GM20000 (cell line): Measurements from ENCODE around the gene CUTC.

Experiments
- DNase-seq: peaks from one replicate; pipeline ENCODE4 v3.0.0; 2012; ENCODE audit warnings: low spot score
- TF ChIP-seq, protein P1 (sequence below): IDR thresholded peaks from 2 replicates; pipeline ENCODE4 v1.5.1; 2012; ENCODE audit warnings: mild to moderate bottlenecking, control low read depth; ENCODE audit errors: extremely low read depth, missing control alignments

CUTC gene

DNA sequence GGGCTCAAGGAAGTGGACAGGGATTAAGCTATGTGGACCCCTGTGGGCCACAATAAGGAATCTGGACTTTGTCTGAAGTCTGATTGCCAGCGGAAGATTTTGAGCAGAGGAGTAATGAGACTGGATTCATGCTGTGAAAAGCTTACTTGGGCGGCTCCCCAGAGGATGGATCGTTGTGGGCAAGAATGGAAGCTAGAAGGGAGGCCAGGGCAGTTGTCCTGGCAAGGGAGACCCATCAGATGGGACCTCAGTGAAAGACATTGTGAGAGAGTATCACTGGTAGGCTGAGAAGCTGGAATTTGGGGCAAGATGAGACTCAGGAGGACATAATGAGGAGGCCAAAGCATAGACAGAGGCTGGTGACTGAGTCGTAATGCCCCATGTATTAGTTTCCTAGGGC lies 66.0 kb downstream of the CUTC start:
- TF ChIP-seq, protein P1, sequence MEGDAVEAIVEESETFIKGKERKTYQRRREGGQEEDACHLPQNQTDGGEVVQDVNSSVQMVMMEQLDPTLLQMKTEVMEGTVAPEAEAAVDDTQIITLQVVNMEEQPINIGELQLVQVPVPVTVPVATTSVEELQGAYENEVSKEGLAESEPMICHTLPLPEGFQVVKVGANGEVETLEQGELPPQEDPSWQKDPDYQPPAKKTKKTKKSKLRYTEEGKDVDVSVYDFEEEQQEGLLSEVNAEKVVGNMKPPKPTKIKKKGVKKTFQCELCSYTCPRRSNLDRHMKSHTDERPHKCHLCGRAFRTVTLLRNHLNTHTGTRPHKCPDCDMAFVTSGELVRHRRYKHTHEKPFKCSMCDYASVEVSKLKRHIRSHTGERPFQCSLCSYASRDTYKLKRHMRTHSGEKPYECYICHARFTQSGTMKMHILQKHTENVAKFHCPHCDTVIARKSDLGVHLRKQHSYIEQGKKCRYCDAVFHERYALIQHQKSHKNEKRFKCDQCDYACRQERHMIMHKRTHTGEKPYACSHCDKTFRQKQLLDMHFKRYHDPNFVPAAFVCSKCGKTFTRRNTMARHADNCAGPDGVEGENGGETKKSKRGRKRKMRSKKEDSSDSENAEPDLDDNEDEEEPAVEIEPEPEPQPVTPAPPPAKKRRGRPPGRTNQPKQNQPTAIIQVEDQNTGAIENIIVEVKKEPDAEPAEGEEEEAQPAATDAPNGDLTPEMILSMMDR = no peak
- DNase-seq = no peak

DNA sequence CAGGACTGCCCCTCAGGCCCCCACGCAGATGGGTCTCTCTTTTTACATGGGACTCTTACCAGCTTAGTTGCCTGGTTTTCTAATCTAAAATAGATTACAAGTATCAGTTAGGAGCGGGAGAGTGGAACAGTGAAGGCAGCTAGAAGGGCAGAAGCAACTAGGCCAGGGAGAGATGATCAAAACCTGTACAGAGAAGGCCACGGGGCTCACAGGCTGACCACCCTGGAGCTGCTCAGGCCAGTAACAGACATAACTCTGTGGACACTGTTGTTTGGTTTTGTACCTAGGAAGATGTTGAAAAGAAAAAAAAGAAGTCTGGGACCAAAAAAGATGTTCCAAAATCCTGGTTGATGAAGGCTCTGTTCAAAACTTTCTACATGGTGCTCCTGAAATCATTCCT lies 66.9 kb downstream of the CUTC start:
- TF ChIP-seq, protein P1 = no peak
- DNase-seq = no peak

DNA sequence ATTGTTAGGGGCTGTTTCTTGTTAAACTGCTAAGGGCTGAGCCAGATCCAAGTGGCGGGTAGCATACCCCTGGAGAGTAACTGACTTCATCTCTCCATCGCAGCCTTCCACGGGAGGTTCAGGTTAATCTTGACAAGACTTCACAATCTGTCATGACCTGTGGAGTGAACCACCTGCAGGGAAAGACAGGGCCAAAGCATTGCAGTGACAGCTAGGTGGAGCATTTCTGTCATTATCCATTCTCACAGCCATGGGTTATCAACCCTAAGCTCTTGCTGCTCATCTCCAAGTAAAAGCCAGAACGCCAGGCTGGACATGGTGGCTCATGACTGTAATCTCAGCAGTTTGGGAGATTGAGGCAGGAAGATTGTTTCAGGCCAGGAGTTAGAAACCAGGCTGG lies 67.6 kb downstream of the CUTC start:
- TF ChIP-seq, protein P1 = no peak
- DNase-seq = no peak

DNA sequence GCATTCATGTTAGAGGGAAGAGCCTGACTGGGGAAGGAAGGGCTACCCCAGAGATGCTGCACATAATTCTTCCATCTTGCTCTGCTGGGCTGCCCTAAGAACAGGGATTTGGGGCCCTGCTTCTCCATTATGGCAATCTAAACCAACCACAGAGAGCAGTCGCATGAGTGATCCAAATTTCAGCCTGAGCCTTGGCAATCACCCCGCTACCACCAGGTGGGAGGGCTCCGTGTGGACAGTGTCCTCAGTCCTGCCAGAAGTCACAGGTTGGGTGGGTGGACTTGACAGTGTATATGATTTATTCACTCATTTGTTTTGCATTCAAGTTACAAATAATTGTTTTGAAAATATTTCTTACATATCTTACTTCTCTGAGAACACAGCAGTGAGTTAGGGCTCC lies 72.4 kb downstream of the CUTC start:
- TF ChIP-seq, protein P1 = no peak

DNA sequence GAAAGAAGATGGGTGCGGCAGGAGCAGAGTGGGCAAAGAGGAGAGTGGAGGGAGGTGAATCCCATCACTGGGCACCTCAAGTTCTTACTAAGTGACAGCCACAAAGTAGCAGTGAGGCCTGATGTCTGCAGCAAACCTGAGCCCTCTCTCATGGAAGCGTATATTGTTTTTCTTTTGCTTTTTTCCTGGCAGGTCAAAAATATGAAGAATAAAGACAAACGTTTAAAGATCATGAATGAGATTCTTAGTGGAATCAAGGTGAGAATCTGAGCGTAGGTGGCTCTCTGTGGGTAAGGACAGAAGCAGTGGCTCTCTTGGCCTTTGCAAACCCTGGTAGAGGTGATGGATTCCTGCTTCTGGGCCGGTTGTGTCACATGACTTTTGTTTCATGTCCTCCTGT lies 73.2 kb downstream of the CUTC start:
- DNase-seq = no peak
- TF ChIP-seq, protein P1 = no peak

More for the DNA sequence above, 72.4 kb downstream of the CUTC start:
- DNase-seq = no peak
